ENCODE measurements around the gene ANKEF1.

Gene ANKEF1

GRCh38 chr20:10080574-10080973 is 45.8 kb downstream of the ANKEF1 start:
- no peak for DNase-seq (ENCODE audit: low read depth in 2 of 2)

- DNase-seq (ENCODE audit: low read depth in 2 of 2), result no peak
Measured at GRCh38 chr20:10089871-10090587, 55.2 kb downstream of the ANKEF1 start.

GRCh38 chr20:10090588-10091166 is 55.9 kb downstream of the ANKEF1 start:
- no peak for DNase-seq (ENCODE audit: low read depth in 2 of 2)

- DNase-seq (ENCODE audit: low read depth in 2 of 2), result no peak
Measured at GRCh38 chr20:10093087-10093591, 58.4 kb downstream of the ANKEF1 start.

GRCh38 chr20:10094566-10095173 is 59.9 kb downstream of the ANKEF1 start:
- DNase-seq (ENCODE audit: low read depth in 2 of 2), result no peak

GRCh38 chr20:10096790-10097189 is 62.0 kb downstream of the ANKEF1 start:
- DNase-seq (ENCODE audit: low read depth in 2 of 2), result no peak

- no peak for DNase-seq (ENCODE audit: low read depth in 2 of 2)
Measured at GRCh38 chr20:10105046-10105445, 70.3 kb downstream of the ANKEF1 start.

Measured in stimulated activated CD8-positive, alpha-beta memory T cell treated with anti-CD3 and anti-CD28 coated beads, Interleukin-7, amount 100 ng/mL, for 4 hours (primary cell).